HG03469 (cell line): ENCODE measurements around the gene NMRK2.

Source experiments
- ATAC-seq: cut with Tn5 transposase; IDR thresholded peaks from one replicate; pipeline ENCODE4 v1.9.1; 2021; ENCODE audit warnings: mild to moderate bottlenecking, moderate library complexity, moderate number of reproducible peaks; ENCODE audit not compliant: unreplicated experiment

Gene NMRK2

DNA sequence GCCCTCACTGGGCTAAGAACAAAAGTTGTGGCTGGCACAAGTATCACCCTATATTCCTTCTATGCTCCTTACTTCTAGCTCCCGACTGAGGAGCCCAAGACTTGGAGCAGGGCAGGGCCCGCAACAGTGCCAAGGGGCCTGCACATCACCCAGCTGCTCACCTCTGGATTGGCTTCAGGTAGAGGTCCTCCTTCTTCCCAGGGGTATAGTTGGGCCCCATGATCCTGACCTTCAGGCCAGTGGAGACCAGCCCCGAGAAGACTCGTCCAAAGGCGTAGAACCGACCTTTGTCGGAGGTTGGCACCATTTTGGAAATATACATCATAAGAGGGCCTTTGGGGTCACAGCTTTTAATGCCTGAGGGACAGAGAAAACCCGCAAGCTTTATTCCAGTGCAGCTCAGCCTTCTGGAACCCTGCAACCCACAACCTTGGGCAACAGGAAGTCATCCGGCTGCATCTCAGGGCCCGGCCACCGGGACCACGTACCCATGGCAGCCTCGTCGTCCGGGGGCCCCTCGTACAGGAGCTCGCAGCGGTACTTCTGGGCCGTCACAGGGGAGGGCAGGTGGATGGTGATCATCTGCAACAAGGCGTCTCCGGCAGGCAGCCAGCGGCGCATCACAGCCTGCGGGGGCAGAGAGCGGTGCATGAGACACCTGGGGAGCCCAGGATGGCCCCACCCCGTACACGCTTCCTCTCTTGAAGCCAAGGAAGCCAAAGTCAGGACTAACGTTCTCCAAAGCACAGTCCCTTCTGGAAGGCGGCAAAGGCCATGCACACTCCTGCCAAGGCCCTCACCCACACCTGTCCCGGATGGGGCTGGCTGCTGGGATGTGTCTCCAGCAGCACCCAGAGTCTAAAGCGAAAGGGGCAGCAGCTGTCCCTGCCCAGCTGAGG, 47.7 kb downstream of the NMRK2 start:
- no peak for ATAC-seq

DNA sequence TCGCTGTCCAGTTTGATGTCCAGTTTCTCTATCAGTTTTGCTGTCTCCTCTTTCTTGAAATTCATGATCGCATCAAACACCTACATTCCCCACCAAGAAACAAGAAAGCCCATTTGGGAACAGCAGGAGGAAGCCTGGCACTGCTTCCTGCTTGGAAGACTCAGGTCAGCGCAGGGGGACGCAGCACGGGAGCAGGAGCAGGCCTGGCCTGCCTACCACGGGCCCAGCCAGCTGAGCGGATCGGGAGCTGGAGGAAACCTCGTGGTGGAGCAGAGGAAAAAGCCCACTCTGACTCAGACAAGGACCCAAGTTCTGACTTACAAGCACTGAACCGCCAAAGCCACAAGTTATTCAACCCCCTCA, 48.5 kb downstream of the NMRK2 start:
- ATAC-seq, result no peak

DNA sequence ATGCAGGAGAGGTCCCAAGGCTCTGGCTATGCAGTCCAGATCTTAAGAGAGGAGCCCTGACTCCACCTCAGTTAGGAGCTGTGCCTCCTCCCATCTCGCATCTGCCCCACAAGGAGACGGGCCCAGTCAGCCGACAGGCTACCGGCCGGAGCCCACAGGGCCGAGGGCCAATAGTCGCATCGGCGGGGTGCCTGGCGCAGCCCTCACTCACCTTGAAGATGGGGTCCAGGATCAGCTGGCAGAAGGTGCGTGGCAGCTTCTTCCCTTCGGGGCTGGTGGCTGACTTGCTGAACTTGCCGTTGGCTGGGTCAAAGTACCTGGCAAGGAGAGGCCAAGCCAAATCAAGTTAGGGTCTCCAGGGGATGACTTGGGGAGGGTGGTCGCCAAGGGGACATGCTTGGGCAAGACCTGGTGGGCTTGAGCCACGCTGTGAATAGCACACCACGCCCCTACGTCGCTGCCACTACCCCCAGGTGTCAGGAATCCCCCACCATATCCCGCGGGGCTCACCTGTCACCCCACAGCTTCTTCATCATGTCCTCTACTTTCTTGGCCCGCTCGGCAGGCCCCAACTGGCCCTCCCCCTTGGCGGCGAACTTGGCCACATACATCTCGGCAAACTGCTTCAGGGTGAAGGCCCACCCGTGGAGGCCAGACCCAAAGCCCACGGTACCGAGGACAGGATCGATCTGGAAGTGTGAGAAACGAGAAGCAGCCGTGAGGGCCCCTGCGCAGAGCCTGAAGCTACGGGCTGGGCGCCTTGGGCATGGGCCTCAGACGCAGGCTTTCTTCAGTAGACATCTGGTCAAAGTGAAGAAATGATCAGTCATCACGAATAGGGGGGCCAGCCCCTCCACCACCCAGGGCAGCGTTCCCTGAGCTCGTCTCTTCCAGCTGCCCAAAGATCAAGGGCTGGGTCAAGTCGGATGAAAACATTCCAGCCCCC, 49.1 kb downstream of the NMRK2 start:
- ATAC-seq, result no peak

DNA sequence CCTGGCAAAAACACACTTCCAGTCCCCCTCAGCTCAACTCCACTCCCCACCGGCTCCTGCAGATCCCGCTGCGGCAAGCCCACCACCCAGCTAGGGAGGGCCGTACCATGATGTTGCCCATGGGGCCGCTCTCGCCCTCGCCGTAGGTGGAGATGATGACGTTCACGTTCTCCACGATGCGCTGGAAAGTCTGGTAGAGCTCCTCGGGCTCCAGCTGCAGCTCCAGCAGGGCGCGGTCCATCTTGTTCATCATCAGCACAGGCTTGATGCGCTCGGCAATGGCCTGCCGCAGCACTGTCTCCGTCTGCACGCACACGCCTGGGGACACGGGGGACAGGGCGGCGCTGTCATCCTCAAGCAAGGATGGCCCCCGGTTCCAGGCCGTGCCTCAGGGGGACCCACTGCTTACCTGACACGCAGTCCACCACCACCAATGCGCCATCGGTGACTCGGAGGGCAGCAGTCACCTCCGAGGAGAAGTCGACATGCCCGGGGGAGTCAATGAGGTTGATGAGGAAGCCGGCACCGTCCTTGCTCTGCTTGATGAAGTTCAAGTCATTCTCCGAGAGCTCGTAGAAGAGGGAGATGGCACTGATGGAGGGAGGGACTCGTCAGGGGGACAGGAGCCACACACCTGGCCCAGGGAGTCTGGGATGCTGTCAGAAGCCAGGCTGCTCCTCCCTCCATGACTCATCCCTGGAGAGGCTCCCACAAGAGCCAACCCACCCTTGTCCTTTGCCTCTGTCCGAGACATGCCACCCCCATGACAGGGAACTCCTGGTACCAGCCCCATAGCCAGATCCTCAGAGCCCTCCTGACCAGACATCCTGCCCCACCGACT, 50.1 kb downstream of the NMRK2 start:
- no peak for ATAC-seq

DNA sequence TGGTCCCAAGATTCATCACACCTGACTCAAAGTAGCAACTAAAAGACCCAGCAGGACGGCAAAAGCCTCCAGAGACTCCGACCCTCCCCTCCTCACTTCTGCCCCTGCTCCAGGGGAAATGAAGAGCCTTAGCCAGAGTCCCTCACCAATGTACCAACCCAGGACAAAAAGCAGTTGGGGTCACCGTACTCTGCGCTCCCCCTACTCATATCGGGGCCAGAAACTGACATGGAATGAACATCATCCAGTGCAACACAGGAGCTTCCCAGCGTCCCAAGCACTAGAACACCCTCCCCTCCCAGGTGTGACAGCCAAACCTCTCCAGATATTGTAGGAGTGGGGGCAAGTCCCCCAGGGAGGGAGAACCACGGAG, 50.7 kb downstream of the NMRK2 start:
- ATAC-seq, result no peak

DNA sequence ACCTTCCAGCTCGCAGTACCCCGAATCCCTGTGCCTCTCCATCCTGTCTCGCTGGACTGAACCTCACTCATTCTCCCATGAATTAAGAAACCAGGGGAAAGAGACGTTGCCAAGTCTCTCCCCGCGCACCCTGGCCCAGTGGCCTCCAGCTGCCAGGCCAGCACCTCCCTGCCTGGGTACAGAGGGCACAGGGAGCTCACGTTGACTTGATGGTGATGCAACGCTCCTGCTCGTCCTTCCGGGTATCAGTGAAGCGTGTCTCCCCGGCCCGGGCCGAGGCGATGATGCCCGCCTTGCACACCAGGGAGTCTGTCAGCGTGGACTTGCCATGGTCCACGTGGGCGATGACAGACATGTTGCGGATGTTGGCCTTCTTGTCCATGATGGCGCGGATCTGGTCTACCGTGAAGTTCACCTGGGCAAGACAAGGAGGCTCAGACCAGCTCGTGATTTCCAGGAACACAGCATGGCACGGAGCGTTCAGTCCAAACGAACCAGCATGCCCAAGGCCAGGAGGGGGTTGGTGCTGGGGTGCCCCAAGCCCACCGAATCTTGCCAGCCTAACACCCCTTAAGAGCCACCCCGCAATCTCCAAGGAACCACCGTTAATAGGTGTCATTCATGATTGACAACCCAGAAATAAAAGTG, 51.2 kb downstream of the NMRK2 start:
- no peak for ATAC-seq

DNA sequence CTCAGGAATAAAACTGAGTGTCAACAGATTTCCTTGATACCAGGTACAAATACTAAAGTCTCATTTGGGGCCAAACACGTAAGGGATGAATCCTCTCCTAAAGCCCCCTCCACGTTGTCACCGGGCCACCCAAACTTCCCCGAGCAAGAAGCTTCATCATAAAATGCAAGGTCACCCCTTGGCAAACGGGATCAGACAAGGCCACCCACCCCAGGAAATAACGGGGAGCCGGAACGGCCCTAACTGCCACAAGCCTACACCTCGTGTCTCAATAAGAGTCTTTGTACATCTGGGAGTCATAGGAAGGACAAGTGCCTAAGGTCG, 51.7 kb downstream of the NMRK2 start:
- ATAC-seq, result no peak

DNA sequence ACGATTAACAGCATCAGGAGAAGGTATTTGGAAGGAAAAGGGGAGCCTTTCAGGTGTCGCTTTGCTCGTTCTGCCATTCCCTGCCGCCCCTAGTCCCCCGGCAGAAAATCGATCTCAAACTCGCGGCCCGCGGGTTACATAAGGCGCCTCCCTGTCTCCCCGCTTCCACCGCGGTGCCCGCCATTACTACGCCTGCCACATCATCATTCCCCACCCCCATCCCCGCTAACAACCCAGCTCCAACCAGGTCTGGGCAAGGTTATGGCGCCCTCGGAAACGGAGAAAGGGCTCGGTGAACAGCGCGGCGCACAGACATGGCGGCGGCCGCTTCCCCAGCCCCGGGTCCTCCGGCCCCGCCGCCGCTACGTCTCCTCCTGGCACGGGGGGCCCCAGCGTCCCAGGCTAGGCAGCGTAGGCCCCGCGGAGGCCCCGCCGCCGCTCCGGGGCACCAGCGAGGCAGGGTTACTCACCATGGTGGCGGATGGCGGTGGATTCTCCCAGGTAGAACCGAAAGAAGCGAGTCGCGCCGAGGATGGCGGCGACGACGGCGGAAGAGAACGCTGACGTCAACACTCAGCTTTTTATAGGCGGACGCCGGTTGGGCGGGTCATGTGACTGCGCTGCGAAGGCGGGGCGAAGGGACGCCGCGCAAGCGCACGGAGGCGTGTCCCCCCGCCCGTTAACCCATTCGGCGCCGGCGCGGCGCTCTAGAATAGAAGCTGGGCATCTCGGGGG, 52.2 kb downstream of the NMRK2 start, which contains the start of gene EEF2:
TSS of gene EEF2 (minus strand) at position 556 of the 735 bp plus-strand sequence. CDS start at position 473, 83 bp downstream.
- ATAC-seq, result no peak

DNA sequence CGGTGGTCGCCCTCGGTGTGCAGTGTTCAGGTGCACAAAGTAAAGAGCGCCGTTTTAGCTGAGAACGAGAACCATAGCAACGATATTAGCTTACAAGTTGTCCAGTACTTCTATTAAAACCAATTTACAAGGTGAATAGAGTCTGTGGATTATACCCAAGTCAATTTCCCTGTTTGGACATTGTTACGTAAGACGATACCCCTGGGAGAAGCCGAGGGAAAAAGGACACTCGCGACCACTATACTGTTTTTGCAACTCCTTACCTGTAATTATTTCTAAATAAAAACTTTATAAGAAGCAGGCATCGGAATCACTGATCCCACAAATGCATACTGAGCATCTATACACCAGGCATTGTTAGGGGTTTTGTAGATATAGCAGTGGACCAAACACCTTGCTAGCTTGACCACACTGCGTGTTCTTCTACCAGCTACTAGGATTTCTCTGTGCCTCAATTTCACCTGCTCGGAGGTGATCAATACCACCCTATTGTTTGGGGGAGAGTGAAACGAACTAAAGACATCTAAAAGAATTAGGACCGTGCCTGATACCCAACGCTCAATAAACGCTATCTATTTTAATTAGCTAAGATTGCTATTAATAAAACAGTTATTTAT, 52.9 kb downstream of the NMRK2 start:
- ATAC-seq, result no peak

DNA sequence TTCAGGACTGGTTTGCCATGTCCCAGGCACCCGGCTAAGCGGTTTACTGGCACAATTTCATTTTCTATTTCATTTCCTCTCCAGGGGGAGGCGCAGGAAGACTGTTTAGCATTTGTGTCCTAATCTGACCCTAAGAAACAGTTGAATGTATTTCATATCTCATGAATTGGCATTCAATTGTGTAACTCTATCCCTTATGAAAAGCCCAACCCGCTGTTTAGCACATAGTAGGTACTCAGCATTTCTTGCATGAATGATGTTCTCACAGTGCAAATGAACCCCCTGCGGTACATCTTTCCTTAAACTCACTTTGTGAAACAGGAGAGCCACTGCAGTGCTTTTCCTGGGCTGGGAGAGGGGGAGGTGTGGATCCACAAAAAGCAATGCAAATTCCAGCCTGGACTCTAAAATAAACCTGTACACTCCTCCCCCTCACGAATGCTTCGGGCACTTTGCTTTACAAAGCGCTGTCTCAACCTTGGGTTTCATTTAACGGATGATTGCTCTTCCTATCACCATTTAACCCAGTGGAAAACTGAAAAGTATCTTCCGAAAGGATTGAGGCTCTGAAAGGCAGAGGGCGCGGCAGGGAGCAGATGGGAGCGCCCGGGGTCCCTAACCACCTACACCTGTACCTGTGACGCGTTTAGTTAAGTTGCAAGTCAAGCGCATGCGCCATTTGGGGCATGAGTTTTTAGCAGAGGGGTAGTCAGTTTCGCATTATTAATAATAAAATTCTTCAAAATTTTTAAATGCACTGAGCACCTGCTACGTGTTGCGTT, 53.6 kb downstream of the NMRK2 start:
- no peak for ATAC-seq

DNA sequence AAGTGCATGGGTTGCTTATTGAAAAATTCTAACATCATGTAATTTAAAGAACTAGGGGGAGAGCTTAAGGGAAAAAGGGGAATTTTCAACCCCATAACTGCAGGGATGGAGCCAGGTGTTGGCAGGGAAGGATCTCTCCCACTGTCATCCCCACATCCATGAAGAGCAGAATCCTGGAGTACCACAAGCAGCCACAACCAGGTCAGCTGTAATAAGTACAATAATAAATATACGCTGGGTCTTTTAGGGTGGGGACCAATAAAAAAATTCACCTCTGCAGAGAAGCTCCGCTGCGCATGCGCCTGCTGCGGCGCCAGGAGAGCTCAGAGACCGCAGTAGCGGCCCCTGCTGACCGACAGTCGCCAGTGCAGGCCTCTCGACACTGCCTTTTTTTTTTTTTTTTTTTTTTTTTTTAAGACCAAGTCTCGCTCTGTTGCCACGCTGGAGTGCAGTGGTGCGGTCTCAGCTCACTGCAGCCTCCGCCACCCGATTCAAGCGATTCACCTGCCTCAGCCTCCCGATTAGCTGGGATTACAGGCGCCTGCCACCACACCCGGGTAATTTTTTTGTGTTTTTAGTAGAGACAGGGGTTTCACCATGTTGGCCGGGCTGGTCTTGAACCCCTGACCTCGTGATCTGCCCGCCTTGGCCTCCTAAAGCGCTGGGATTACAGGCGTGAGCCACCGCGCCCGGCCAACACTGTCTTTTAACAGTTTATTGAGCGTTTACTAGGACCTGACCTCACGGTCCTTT, 54.9 kb downstream of the NMRK2 start:
- no peak for ATAC-seq

DNA sequence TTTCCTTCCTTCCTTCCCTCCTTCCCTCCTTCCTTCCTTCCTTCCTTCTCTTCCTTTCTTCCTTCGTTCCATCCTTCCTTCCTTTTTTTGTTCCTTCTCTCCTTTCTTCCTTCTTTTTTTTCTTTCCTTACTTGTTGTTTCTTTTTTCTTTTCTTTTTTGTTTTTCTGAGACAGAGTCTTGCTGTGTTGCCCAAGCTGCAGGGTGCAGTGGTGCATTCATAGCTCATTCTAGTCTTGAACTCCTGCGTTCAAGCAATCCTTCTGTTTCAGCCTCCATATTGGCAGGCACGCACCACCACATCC, 57.9 kb downstream of the NMRK2 start:
- ATAC-seq, result no peak
